IPS-15b (cell line): ENCODE data around the gene DDX54.

ENCODE experiments used
- H3K27me3 ChIP-seq: one replicate; pipeline ENCODE4 v1.6.1; 2013; ENCODE audit warnings: low read length; ENCODE audit not compliant: control insufficient read depth, insufficient read depth
- H3K36me3 ChIP-seq: one replicate; pipeline ENCODE4 v1.6.1; 2013; ENCODE audit warnings: low read length; ENCODE audit not compliant: control insufficient read depth, insufficient read depth
- H3K4me1 ChIP-seq: one replicate; pipeline ENCODE4 v1.6.1; 2013; ENCODE audit warnings: mild to moderate bottlenecking, low read length; ENCODE audit not compliant: control insufficient read depth, insufficient read depth
- H3K4me3 ChIP-seq: one replicate; pipeline ENCODE4 v1.5.1; 2013; ENCODE audit warnings: low read depth, low read length
- H3K9ac ChIP-seq: one replicate; pipeline ENCODE4 v1.6.1; 2013; ENCODE audit warnings: low read depth, mild to moderate bottlenecking, low read length
- H3K9me3 ChIP-seq: one replicate; pipeline ENCODE4 v1.6.1; 2013; ENCODE audit warnings: mild to moderate bottlenecking, low read length; ENCODE audit not compliant: control insufficient read depth, insufficient read depth

The DDX54 gene

DNA sequence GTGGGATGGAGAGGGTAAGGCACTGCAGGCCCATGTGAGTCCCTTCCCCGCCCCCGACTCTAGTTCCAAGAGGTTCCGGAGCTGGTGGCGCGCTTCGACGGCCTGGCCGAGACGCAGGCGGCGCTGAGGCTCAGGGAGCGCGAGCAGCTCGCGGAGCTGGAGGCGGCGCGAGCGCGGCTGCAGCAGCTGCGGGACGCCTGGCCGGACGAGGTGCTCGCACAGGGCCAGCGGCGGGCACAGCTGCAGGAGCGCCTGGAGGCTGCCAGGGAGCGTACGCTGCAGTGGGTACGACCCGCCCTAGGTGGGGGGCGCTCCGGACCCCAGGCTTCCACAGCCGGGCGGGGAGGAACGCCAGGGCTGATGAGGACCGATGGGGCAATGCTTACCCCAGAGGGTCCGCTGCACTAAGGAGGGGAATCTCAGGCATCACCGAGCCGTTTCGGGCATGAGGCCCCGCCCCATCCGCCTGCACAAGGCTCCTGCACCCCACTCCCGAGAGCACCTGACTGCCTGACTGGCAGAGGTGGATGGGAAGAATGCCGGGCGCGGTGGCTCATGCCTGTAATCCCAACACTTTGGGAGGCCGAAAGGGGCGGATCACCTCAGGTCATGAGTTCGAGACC, 30.8 kb downstream of the DDX54 start:
- peaks cover 39% of the 10 kb centered on the region for H3K27me3 ChIP-seq
- peaks cover 17% of the 10 kb centered on the region for H3K36me3 ChIP-seq
- H3K9ac ChIP-seq = no peak overlapping the region
- H3K9me3 ChIP-seq = no peaks in the 10 kb centered on the region
- H3K4me3 ChIP-seq = peak overlapping the region; percentile 59
- peaks cover 6% of the 10 kb centered on the region for H3K4me1 ChIP-seq

DNA sequence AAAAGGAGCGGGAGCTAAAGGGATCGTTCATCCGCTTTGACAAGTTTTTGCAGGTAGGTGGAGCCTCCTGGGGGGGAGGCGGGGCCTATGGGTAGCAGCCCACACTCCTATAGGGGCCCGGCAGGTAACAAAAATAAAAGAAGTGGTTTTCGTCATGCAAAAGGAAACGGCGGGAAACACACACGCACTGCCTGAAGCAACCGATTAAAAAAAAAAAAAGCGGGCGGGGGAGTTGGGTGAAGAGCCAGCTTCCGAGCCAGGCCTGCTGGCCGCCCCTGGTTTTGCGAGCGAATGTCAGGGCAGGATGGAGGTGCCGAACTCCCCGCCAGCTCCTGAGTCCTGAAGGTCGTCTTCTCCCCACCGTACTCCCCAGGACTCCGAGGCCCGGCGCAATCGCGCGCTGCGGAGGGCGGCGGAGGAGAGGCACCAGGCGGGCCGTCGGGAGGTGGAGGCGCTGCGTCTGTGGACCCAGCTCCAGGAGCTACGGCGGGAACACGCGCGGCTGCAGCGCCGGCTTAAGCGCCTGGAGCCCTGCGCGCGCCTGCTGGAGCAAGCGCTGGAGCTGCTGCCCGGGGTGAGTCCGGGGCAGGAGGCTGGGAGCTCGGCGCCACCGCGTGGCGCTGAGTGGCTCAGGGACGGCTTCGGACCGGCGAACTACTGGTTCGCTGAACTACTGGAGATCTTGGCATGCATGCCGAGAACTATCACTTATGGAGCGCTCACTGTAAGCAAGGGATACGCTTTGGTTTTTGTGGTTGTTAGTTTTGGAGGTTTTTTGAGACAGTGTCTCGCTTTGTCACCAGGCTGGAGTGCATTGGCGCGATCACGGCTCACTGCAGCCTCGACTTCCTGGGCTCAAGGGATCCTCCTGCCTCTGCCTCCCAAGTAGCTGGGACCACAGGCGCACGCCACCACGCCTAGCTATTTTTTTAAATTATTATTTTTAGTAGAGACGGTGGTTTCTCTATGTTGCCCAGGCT, 32.2 kb downstream of the DDX54 start:
- H3K9ac ChIP-seq = peak overlapping the region; percentile 47
- peaks cover 6% of the 10 kb centered on the region for H3K4me1 ChIP-seq
- H3K27me3 ChIP-seq = peaks cover 39% of the 10 kb centered on the region
- peak overlapping the region; percentile 62 for H3K4me3 ChIP-seq
- H3K9me3 ChIP-seq = no peaks in the 10 kb centered on the region
- H3K36me3 ChIP-seq = peaks cover 4% of the 10 kb centered on the region

DNA sequence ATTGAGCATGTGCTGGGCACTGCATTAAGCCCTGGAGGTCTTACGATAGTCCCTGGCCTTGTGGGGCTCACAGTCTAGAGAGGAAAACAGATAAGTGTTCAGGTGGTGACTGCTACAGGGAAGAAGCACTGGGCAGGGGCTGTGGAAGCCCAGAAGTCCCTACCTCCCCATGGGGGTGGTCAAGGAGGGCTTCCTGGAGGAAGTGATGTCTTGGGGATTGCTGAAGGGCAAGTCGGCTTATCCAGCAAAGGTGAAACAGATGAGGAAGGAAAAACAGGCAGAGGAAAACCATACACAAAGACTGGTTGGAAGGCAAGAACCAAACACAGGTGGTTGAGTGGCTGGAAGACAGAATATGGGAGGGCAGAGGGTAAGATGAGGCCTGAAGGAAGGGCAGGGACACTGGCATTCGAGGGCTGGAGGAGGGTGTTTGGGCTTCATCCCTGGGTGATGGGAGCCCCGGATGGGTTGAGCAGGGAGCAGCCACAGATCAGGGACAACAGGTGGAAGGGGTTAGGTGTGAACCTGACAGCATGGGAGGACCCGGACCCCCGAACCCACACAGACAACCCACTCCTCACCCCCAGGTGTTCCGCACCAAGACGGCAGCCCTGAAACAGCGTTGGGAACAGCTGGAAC, 33.0 kb downstream of the DDX54 start:
- Histone ChIP-seq H3K36me3 (no peaks in the 10 kb centered on the region), H3K4me1 (peaks cover 6% of the 10 kb centered on the region), H3K9me3 (no peaks in the 10 kb centered on the region), H3K4me3 (peak overlapping the region; percentile 62), H3K27me3 (peaks cover 39% of the 10 kb centered on the region), H3K9ac (no peak overlapping the region)

DNA sequence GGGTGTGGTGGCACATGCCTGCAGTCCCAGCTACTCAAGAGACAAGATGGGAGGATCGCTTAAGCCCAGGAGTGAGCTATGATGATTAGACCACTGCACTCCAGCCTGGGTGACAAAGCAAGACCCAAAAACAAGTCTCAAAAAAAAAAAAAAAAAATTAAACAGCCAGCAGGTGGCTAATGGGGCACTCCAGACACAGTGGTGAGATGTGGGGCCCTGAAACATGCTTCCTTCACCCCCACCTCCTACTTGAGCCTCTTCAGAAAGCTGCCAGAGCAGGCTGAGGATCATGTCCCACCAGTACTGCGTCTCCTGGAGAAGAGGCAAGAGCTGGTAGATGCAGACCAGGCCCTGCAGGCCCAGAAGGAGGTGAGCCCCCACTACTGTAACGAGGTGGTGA, 33.6 kb downstream of the DDX54 start:
- no peak overlapping the region for H3K4me3 ChIP-seq
- no peaks in the 10 kb centered on the region for H3K9me3 ChIP-seq
- peaks cover 6% of the 10 kb centered on the region for H3K4me1 ChIP-seq
- H3K9ac ChIP-seq = no peak overlapping the region
- peaks cover 39% of the 10 kb centered on the region for H3K27me3 ChIP-seq
- H3K36me3 ChIP-seq = no peaks in the 10 kb centered on the region

DNA sequence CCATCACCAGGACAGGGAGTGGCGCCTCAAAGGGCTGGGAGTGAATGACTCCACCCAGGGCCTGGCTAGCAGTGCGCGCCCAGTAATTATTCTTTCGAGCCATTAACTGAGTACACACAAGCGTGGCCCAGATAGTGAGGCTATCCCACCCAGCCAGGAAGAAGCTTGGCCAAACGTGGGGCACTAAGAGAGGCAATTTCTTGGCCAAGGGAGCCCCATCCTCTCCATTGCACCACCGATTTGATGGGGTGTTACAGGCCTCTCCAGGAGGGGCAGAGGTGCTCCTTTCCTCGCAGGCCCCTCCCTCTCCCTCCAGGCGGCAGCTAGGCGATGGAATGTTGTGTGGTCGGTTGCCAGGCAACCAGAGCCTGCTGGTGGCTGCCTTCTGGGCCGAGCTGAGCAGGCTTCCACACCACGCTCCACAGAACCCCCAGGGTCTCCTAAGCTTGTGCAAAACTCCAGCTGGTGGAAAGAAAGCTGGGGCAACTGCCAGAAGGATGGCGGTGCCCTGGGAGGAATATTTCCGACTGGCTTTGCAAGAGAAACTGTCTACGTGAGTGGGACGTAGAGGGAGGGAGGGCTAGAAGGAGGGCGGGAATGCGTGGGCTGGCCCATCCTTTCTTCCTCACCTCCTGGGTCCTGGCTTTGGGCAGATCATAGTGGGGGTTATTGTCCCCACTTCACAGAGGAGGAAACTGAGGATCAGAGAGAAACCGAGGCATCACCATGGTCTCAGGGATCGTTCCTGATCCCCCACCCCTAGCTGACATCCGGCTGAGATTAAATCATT, 35.7 kb downstream of the DDX54 start, which contains the start of gene CFAP73:
CFAP73 (plus strand) TSS at position 364 of the 790 bp plus-strand sequence; CDS start at position 498, 134 bp downstream.
- Histone ChIP-seq H3K4me3 (peak within 1 kb of the TSS; percentile 30), H3K4me1 (peaks cover 6% of the 10 kb centered on the region), H3K9me3 (no peaks in the 10 kb centered on the region), H3K27me3 (peaks cover 36% of the 10 kb centered on the region), H3K9ac (no peak within 1 kb of the TSS), H3K36me3 (no peaks in the 10 kb centered on the region)

DNA sequence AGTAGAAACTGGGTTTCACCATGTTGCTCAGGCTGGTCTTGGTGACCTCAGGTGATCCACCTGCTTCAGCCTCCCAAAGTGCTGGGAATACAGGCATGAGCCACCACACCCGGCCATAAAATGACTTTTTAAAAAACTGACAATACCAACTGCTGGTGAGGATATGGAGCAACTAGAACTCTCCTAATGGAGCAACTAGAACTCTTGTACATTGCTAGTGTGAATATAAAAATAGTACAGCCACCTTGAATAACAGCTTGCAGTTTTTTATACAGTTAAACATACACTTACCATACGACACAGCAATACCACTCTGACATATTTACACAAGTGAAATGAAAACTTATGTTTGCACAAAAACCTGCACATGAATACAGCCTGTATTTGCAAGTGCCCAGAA, 38.3 kb downstream of the DDX54 start:
- Histone ChIP-seq H3K4me1 (peaks cover 5% of the 10 kb centered on the region), H3K9ac (no peak overlapping the region), H3K27me3 (peaks cover 18% of the 10 kb centered on the region), H3K9me3 (no peaks in the 10 kb centered on the region), H3K4me3 (no peak overlapping the region), H3K36me3 (no peaks in the 10 kb centered on the region)

DNA sequence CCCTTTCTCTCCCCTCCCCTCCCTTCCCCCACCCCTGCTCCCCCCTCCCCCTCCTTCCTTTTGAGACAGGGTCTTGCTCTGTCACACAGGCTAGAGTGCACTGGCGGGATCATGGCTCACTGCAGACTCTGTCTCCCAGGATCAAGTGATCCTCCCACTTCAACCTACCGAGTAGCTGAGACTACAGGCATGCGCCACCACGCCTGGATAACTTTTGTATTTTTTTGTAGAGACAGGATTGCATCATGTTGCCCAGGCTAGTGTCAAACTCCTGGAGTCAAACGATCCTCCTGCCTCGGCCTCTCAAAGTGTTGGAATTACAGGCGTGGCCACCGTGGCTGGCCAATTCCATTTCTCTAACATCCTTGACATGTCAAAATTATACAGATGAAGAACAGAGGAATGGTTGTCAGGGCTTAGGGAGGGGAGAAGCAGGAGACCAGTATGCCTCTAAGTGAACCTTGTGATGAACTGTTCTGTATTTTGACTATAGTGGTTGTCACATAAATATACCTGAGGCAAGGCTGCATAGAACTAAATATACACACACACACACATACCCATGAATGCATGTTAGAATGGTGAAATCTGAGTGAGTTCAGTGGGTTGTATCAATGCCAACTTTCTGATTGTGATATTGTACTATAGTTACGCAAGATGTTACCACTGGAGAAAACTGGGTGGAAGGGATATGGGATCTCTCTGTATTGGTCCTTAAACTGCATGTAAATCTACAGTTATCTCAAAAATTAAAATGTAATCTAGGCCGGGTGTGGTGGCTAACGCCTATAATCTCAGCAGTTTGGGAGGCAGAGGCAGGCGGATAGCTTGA, 39.3 kb downstream of the DDX54 start:
- H3K27me3 ChIP-seq = peaks cover 11% of the 10 kb centered on the region
- peaks cover 5% of the 10 kb centered on the region for H3K4me1 ChIP-seq
- no peak overlapping the region for H3K4me3 ChIP-seq
- no peak overlapping the region for H3K9ac ChIP-seq
- no peaks in the 10 kb centered on the region for H3K36me3 ChIP-seq
- no peaks in the 10 kb centered on the region for H3K9me3 ChIP-seq

DNA sequence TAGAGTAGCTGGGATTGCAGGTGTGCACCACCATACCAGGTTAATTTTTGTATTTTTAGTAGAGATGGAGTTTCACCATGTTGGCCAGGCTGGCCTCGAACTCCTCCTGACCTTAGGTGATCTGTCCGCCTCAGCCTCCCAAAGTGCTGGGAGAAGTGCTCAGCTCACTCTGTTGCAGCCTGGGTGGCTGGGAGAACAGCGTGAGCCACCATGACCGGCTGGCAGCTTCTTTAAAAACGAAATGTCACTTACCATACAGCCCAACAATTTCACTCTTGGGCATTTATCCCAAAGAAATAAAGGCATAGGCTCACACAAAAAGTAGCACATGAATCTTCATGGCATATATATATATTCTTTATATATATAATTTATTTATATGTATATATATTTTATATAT, 40.5 kb downstream of the DDX54 start:
- Histone ChIP-seq H3K36me3 (no peaks in the 10 kb centered on the region), H3K4me3 (no peak overlapping the region), H3K27me3 (peaks cover 1% of the 10 kb centered on the region), H3K9me3 (no peaks in the 10 kb centered on the region), H3K4me1 (peaks cover 4% of the 10 kb centered on the region), H3K9ac (no peak overlapping the region)

DNA sequence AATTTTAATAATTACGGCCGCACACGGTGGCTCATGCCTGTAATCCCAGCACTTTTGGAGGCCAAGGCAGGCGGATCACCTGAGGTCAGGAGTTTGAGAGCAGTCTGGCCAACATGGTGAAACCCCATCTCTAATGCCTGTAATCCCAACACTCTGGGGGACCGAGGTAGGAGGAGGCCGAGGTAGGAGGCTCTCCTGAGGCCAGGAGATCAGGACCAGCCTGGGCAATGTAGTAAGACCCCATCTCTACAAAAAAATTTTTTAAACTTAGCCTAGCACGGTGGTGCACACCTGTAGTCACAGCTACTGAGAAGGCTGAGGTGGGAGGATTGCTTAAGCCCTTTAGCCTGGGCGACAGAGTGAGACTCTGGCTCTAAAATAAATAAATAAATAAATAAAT, 41.3 kb downstream of the DDX54 start:
- Histone ChIP-seq H3K36me3 (no peaks in the 10 kb centered on the region), H3K4me3 (no peak overlapping the region), H3K9me3 (no peaks in the 10 kb centered on the region), H3K4me1 (peaks cover 2% of the 10 kb centered on the region), H3K9ac (no peak overlapping the region), H3K27me3 (no peaks in the 10 kb centered on the region)

DNA sequence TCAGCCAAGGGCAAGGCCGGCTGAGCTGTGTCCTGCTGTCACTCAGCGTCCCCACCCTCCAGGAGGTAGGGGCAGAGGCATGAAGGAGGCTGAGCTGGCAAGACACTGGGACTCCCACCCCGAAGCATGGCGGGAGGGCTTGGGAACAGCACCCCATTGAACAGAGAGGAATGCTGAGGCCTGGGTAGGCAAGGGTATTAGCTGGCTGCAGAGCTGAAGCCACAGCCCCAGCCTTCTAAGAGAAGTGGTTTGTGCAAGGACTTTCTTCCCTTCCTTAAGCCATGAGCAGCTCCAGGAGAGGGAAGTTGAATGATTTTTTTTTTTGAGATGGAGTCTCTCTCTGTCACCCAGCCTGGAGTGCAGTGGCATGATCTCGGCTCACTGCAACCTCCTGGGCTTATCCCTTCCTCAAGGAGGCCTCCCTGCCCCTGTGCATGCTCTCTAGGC, 42.4 kb downstream of the DDX54 start:
- no peaks in the 10 kb centered on the region for H3K27me3 ChIP-seq
- no peak overlapping the region for H3K4me3 ChIP-seq
- no peak overlapping the region for H3K9ac ChIP-seq
- H3K4me1 ChIP-seq = peaks cover 2% of the 10 kb centered on the region
- H3K9me3 ChIP-seq = no peaks in the 10 kb centered on the region
- no peaks in the 10 kb centered on the region for H3K36me3 ChIP-seq
